ENCODE measurements around the gene VDR. TPM values are rescaled to one million over a fixed set of nuclear protein-coding genes. Genes with fewer than 3 reads are reported as not detected.

Gene VDR
- total RNA-seq, 1 donor from 2014 or later = not detected

DNA sequence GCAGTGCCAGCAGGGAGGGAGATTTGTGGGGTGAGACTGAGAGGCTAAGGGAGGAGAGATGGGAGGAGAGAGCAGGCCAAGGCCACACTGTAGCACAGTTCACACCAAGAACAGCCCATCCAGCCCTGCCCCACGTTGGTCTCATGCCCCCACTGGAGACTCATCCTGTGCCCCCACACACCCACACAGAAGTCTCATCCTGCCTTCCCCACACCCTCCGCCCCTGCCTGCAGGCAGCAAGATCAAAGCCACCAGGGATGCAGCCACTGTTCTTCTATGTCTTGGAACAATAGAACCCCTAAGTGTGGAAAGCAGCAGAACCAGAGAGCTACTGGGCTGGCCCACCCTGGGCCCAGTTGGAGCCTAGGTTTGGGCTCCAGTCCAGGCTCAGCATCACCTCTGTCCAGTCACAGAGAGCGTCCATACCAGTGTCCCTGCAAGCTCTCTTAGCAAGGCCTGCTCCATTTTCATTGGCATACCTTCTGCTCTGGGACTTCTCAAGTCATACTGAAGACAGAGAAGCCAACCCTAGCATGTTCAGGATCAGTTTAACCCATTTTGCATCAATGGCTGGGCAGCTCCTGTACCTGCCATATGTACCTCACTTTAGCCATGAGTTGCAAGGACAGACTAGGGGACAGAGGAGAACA lies 53.4 kb downstream of the VDR start:
- no peak overlapping the region for H3K4me3 Mint-ChIP-seq (ENCODE audit: unreplicated experiment)
- no peaks in the 10 kb centered on the region for H3K4me1 Mint-ChIP-seq (ENCODE audit: low read depth, unreplicated experiment)
- H3K27me3 Mint-ChIP-seq (ENCODE audit: unreplicated experiment) = no peaks in the 10 kb centered on the region
- DNase-seq = no peak
- TF ChIP-seq, protein P1, sequence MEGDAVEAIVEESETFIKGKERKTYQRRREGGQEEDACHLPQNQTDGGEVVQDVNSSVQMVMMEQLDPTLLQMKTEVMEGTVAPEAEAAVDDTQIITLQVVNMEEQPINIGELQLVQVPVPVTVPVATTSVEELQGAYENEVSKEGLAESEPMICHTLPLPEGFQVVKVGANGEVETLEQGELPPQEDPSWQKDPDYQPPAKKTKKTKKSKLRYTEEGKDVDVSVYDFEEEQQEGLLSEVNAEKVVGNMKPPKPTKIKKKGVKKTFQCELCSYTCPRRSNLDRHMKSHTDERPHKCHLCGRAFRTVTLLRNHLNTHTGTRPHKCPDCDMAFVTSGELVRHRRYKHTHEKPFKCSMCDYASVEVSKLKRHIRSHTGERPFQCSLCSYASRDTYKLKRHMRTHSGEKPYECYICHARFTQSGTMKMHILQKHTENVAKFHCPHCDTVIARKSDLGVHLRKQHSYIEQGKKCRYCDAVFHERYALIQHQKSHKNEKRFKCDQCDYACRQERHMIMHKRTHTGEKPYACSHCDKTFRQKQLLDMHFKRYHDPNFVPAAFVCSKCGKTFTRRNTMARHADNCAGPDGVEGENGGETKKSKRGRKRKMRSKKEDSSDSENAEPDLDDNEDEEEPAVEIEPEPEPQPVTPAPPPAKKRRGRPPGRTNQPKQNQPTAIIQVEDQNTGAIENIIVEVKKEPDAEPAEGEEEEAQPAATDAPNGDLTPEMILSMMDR (IDR thresholded peaks at IDR 0.05; ENCODE audit: partially characterized antibody, unreplicated experiment) = no peak
- no peaks in the 10 kb centered on the region for H3K36me3 Mint-ChIP-seq (ENCODE audit: unreplicated experiment)
- no peak overlapping the region for H3K27ac Mint-ChIP-seq (ENCODE audit: unreplicated experiment)
- peaks cover 1% of the 10 kb centered on the region for H3K9me3 Mint-ChIP-seq (ENCODE audit: unreplicated experiment)

DNA sequence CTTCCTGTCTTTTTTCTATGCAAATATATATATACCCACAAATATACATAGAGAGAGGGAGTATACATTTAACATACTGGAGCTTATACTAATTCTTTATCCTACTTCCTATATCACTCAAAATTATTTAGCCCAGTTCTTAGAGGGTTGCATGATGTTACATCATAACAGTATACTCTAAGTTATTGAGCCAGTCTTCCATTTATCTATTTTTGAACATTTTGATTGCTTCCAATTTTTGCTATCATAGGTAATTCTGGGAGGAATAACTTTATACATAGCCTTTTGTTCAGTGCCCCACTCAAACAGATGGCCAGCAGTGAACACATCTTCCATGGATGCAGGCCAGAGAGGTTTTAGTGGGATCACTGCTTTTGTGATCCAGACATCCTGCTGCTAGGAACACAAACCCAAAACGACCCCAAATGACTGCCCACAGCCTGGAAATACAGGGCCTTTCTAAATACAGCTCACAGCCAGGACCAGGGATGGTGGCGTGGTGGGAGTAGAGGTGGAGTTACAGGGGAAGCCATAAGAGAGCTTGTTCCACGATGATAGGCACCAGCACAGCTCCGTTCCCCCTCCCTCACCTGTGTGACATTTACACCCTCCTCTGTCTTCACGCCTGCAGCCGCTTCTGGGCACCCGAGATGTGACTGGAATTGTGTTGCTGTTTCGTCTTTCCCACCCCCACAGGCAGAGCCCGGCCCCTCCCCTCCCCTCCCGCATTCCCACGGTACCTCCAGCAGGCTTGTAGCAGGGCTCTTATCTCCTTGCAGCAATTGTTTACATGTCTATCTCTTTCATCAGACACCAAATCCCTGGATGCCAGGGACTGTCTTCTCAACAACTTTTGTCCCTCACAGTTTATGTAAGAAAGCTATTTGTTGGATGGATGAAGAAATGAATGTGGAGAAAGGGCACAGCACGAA lies 54.4 kb downstream of the VDR start:
- Mint-ChIP-seq H3K4me3 (ENCODE audit: unreplicated experiment) (no peak overlapping the region), H3K4me1 (ENCODE audit: low read depth, unreplicated experiment) (no peaks in the 10 kb centered on the region), H3K9me3 (ENCODE audit: unreplicated experiment) (peaks cover 1% of the 10 kb centered on the region), H3K36me3 (ENCODE audit: unreplicated experiment) (no peaks in the 10 kb centered on the region), H3K27ac (ENCODE audit: unreplicated experiment) (no peak overlapping the region), H3K27me3 (ENCODE audit: unreplicated experiment) (no peaks in the 10 kb centered on the region)
- TF ChIP-seq, protein P1 (IDR thresholded peaks at IDR 0.05; ENCODE audit: partially characterized antibody, unreplicated experiment) = no peak
- no peak for DNase-seq

DNA sequence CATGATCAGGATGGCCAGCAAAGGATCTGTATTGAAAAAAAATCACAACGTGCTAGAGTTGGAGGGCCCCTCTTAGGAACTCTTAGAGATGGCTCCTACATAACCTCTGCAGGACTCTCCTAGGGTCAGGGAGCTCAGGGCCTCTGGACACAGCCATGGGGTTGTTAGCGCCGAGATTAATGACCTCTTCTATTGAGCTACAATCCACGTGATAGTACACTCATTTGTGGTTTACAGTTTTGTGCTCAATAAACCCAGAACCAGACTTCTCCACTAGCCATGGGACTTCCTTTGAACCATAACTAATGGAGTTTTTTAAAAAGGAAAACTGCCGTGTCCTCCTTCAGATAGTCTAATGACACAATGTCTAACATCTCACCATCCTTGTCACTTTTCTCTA lies 55.5 kb downstream of the VDR start:
- no peaks in the 10 kb centered on the region for H3K27me3 Mint-ChIP-seq (ENCODE audit: unreplicated experiment)
- no peak overlapping the region for H3K4me3 Mint-ChIP-seq (ENCODE audit: unreplicated experiment)
- TF ChIP-seq, protein P1 (IDR thresholded peaks at IDR 0.05; ENCODE audit: partially characterized antibody, unreplicated experiment) = no peak
- no peak for DNase-seq
- H3K4me1 Mint-ChIP-seq (ENCODE audit: low read depth, unreplicated experiment) = no peaks in the 10 kb centered on the region
- H3K9me3 Mint-ChIP-seq (ENCODE audit: unreplicated experiment) = peaks cover 4% of the 10 kb centered on the region
- no peaks in the 10 kb centered on the region for H3K36me3 Mint-ChIP-seq (ENCODE audit: unreplicated experiment)
- H3K27ac Mint-ChIP-seq (ENCODE audit: unreplicated experiment) = no peak overlapping the region

DNA sequence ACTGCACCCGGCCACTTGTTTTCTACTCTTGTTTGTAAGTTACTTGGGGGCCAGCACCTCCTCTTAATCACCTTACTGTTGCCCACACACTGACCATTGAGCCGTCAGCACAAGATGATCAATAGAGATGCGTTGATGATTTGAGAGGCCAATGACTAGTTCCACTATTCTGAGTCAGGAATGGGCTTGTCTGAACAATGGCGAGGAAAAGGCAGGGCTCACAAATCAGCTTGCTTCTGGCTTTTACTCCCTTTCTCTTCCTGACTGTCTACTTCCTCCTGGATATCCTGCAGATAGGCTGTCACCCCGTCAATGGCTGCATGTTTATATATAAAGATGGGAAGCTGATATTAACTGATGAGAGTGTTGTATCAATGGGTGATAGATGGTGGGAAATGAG lies 55.9 kb downstream of the VDR start:
- Mint-ChIP-seq H3K4me3 (ENCODE audit: unreplicated experiment) (no peak overlapping the region), H3K27ac (ENCODE audit: unreplicated experiment) (no peak overlapping the region), H3K36me3 (ENCODE audit: unreplicated experiment) (no peaks in the 10 kb centered on the region), H3K4me1 (ENCODE audit: low read depth, unreplicated experiment) (no peaks in the 10 kb centered on the region), H3K9me3 (ENCODE audit: unreplicated experiment) (peaks cover 4% of the 10 kb centered on the region), H3K27me3 (ENCODE audit: unreplicated experiment) (no peaks in the 10 kb centered on the region)
- TF ChIP-seq, protein P1 (IDR thresholded peaks at IDR 0.05; ENCODE audit: partially characterized antibody, unreplicated experiment) = no peak
- DNase-seq = no peak
